ENCODE measurements around the gene SYNE2.

- TF ChIP-seq CTCF (IDR thresholded peaks at IDR 0.05; ENCODE audit: low read depth, low read length, poor library complexity, severe bottlenecking) (no peak), EZH2phosphoT487 (IDR thresholded peaks at IDR 0.05; ENCODE audit: borderline replicate concordance, low read length) (no peak)
Observed at GRCh38 chr14:64208981-64209380, 356.2 kb downstream of the SYNE2 start.
